GM12878 (cell line): Measurements from ENCODE around the gene RGMB. TPM values are rescaled to one million over a fixed set of nuclear protein-coding genes. Genes with fewer than 3 reads are reported as not detected.

Source experiments
- BMI1 ChIP-seq: fragments of 450-650 bp; IDR thresholded peaks from 2 replicates; pipeline ENCODE4 v1.6.1; 2016; ENCODE audit warnings: mild to moderate bottlenecking, moderate library complexity, borderline replicate concordance
- CEBPB ChIP-seq, 2 experiments: fragments of 150-350 bp in 1 of 2; IDR thresholded peaks; 2 replicates each; pipeline ENCODE4 v1.6.1; 2012 to 2014; ENCODE audit warnings: low read depth in 2 of 2, low read length in 2 of 2, borderline replicate concordance in 1 of 2, inconsistent platforms in 1 of 2
- CHD4 ChIP-seq: fragments of 200-600 bp; sonication (generic); IDR thresholded peaks from 2 replicates; pipeline ENCODE4 v1.6.1; 2016; ENCODE audit warnings: mild to moderate bottlenecking
- E4F1 ChIP-seq: fragments of 450-650 bp; IDR thresholded peaks from 2 replicates; pipeline ENCODE4 v1.6.1; 2018; ENCODE audit warnings: borderline replicate concordance, mild to moderate bottlenecking; ENCODE audit not compliant: partially characterized antibody
- ETV6 ChIP-seq, 2 experiments: fragments of 450-650 bp in 1 of 2; IDR thresholded peaks in 1 of 2; conservative IDR thresholded peaks in 1 of 2; 2 replicates each; pipeline ENCODE4 v1.6.1; 2014; ENCODE audit warnings: antibody characterized with exemption in 1 of 2, borderline replicate concordance in 1 of 2, low read depth in 1 of 2, mild to moderate bottlenecking in 1 of 2, moderate library complexity in 1 of 2
- GABPA ChIP-seq: IDR thresholded peaks from 2 replicates; pipeline ENCODE4 v1.6.1; 2014; ENCODE audit warnings: antibody characterized with exemption, low read depth, mild to moderate bottlenecking, inconsistent platforms
- MTA3 ChIP-seq: IDR thresholded peaks from 2 replicates; pipeline ENCODE4 v1.6.1; 2012; ENCODE audit warnings: low read length, inconsistent platforms, borderline replicate concordance
- NFYB ChIP-seq: IDR thresholded peaks from 2 replicates; pipeline ENCODE4 v1.6.1; 2011; ENCODE audit warnings: low read depth, mild to moderate bottlenecking, low read length, improper control_type of control experiment, moderate library complexity; ENCODE audit not compliant: insufficient read depth
- PAX8 ChIP-seq: fragments of 450-650 bp; IDR thresholded peaks from 2 replicates; pipeline ENCODE4 v1.6.1; 2017; ENCODE audit warnings: mild to moderate bottlenecking, moderate library complexity
- RB1 ChIP-seq: fragments of 450-650 bp; formaldehyde crosslinking; IDR thresholded peaks from 2 replicates; pipeline ENCODE4 v1.6.1; 2017; ENCODE audit warnings: mild to moderate bottlenecking, borderline replicate concordance
- SMC3 ChIP-seq: IDR thresholded peaks from 2 replicates; pipeline ENCODE4 v1.6.1; 2011; ENCODE audit warnings: low read length, improper control_type of control experiment, borderline replicate concordance
- TBL1XR1 ChIP-seq: IDR thresholded peaks from 2 replicates; pipeline ENCODE4 v1.6.1; 2012; ENCODE audit warnings: low read depth, low read length, improper control_type of control experiment
- YBX1 ChIP-seq: fragments of 450-650 bp; IDR thresholded peaks from 2 replicates; pipeline ENCODE4 v1.6.1; 2016; ENCODE audit warnings: antibody characterized with exemption
- ZNF687 ChIP-seq: fragments of 450-650 bp; IDR thresholded peaks from 2 replicates; pipeline ENCODE4 v1.6.1; 2017; ENCODE audit warnings: mild to moderate bottlenecking, moderate library complexity
- polyA plus RNA-seq, 11 experiments: library from polyadenylated mRNA; depleted of rRNA in 4 of 11; unstranded in 6 of 11; stranded (reverse) in 5 of 11; fragments of >200 nt; fragmentation: Nextera tagmentation in 4 of 11; fragmentation: Illumina TruSeq in 1 of 11; extraction: Ambion mirVana in 4 of 11; extraction: Trizol in 1 of 11; gene quantifications; 1 replicate in 1 of 11; 2 replicates in 10 of 11; pipeline versions ENCODE4 v1.2.1 to v1.2.3, GENCODE V29; 2011 to 2016; ENCODE audit warnings: inconsistent platforms in 2 of 11, missing spikeins in 2 of 11, low read depth in 1 of 11
- total RNA-seq, 4 experiments: library from RNA; depleted of rRNA in 3 of 4; stranded (reverse); fragments of >200 nt in 3 of 4; fragmentation: Illumina TruSeq in 1 of 4; extraction: Trizol in 1 of 4; gene quantifications; 2 replicates each; pipeline versions ENCODE4 v1.2.1 to v1.2.3, GENCODE V29; 2013 to 2021
- TF ChIP-seq, protein P1 (sequence below): fragments of 450-650 bp; IDR thresholded peaks from 2 replicates; pipeline ENCODE4 v1.6.1; 2017; ENCODE audit warnings: mild to moderate bottlenecking
- TF ChIP-seq, protein P2 (sequence below): fragments of 450-650 bp; IDR thresholded peaks from 2 replicates; pipeline ENCODE4 v1.6.1; 2017; ENCODE audit warnings: low read depth, mild to moderate bottlenecking, moderate library complexity

RGMB gene
- total and polyA plus RNA-seq, 10 of the 15 experiments (the other 5 are each of a cell fraction or from before 2014, with no cell fraction given): 1.3 to 15.3 (median 7.4) TPM

DNA sequence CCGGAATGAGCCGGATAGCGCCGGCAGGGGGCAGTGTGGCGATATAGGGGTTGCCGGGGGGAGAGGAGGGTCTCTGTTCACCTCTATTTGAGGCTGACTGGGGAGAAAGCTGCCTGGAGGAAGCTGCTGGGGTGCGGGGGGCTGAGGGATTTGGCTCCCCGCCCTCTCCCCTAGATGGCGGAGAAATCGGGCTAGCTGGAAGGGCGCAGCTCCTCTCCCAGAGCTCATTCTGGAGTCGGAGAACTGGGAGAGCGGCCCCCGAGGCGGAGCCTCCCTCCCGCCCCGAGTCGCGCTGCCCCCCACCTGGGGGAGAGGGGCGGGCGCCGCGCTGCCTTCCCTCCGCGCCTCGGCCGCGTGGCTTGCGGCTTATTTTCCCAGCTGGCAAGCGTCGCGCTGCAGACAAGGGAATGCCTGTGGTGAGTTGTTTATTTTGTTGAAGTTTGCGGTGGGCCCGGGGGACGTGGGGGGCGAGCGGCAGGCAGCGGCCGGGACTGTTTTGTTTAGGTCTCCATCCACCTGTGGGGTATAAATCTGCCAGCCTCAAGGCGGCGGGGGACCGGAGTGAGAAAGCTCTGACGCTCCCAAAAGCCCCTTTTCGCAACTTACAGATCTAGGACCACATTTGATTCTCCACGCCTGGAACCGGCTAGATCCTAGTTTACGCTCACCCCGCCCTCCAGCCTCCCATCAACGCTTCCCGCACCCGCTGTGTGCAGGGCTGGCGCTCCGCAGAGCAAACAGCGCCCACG is 4.1 kb upstream of the RGMB start (continued):
- TF ChIP-seq ETV6 (conservative IDR thresholded peaks at IDR 0.05 in 1 of 2, IDR thresholded peaks at IDR 0.05 in 1 of 2; ENCODE audit: borderline replicate concordance in 1 of 2, low read depth in 1 of 2): no peak
- 0 out of 2 replicates have a peak, but pooled peaks have one; percentile 15 for TF ChIP-seq MTA3
- TF ChIP-seq CHD4: no peak
- peak; percentile 13; the same call in 1 of the 2 replicates for TF ChIP-seq SMC3
- TF ChIP-seq NFYB: no peak
- TF ChIP-seq PAX8: no peak
- no peak for TF ChIP-seq TBL1XR1
- no peak for TF ChIP-seq CEBPB (IDR thresholded peaks at IDR 0.05; ENCODE audit: borderline replicate concordance in 1 of 2, low read depth in 2 of 2, low read length in 2 of 2)
- TF ChIP-seq E4F1: no peak
- no peak for TF ChIP-seq RB1
- TF ChIP-seq GABPA: no peak
- TF ChIP-seq, protein P1, sequence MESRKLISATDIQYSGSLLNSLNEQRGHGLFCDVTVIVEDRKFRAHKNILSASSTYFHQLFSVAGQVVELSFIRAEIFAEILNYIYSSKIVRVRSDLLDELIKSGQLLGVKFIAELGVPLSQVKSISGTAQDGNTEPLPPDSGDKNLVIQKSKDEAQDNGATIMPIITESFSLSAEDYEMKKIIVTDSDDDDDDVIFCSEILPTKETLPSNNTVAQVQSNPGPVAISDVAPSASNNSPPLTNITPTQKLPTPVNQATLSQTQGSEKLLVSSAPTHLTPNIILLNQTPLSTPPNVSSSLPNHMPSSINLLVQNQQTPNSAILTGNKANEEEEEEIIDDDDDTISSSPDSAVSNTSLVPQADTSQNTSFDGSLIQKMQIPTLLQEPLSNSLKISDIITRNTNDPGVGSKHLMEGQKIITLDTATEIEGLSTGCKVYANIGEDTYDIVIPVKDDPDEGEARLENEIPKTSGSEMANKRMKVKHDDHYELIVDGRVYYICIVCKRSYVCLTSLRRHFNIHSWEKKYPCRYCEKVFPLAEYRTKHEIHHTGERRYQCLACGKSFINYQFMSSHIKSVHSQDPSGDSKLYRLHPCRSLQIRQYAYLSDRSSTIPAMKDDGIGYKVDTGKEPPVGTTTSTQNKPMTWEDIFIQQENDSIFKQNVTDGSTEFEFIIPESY: no peak
- no peak for TF ChIP-seq ZNF687
- TF ChIP-seq BMI1: no peak
- TF ChIP-seq YBX1: no peak
- TF ChIP-seq, protein P2, sequence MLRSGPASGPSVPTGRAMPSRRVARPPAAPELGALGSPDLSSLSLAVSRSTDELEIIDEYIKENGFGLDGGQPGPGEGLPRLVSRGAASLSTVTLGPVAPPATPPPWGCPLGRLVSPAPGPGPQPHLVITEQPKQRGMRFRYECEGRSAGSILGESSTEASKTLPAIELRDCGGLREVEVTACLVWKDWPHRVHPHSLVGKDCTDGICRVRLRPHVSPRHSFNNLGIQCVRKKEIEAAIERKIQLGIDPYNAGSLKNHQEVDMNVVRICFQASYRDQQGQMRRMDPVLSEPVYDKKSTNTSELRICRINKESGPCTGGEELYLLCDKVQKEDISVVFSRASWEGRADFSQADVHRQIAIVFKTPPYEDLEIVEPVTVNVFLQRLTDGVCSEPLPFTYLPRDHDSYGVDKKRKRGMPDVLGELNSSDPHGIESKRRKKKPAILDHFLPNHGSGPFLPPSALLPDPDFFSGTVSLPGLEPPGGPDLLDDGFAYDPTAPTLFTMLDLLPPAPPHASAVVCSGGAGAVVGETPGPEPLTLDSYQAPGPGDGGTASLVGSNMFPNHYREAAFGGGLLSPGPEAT: no peak
